Endothelial cell of umbilical vein (primary cell): ENCODE results near the gene ADCY5.

Experiments used
- CTCF ChIP-seq, 2 donors: IDR thresholded peaks; 1 replicate in 1 of 2; 2 replicates in 1 of 2; pipeline ENCODE4 v1.5.1; 2011; ENCODE audit warnings: low read length in 2 of 2, mild to moderate bottlenecking in 2 of 2, moderate library complexity in 2 of 2, control low read depth in 1 of 2, inconsistent platforms in 1 of 2, low read depth in 1 of 2; ENCODE audit not compliant: insufficient read depth in 1 of 2; ENCODE audit errors: extremely low read depth in 1 of 2
- EZH2 ChIP-seq: IDR thresholded peaks from 2 replicates; pipeline ENCODE4 v1.6.1; 2012; ENCODE audit warnings: borderline replicate concordance, low read depth, mild to moderate bottlenecking, moderate library complexity, low read length, inconsistent platforms; ENCODE audit not compliant: severe bottlenecking
- FOS ChIP-seq: IDR thresholded peaks from 2 replicates; pipeline ENCODE4 v1.6.1; 2011; ENCODE audit warnings: mild to moderate bottlenecking, low read length, moderate library complexity, borderline replicate concordance; ENCODE audit not compliant: insufficient read depth
- GATA2 ChIP-seq: IDR thresholded peaks from 2 replicates; pipeline ENCODE4 v1.7.0; 2011; ENCODE audit warnings: low read depth, mild to moderate bottlenecking, moderate library complexity, mixed read lengths, low read length; ENCODE audit not compliant: insufficient read length, insufficient read depth
- JUN ChIP-seq: IDR thresholded peaks from 2 replicates; pipeline ENCODE4 v1.6.1; 2011; ENCODE audit warnings: borderline replicate concordance, low read depth; ENCODE audit not compliant: insufficient read length, insufficient read depth
- MAX ChIP-seq: IDR thresholded peaks from 2 replicates; pipeline ENCODE4 v1.6.1; 2011; ENCODE audit not compliant: insufficient read depth, insufficient read length
- MYC ChIP-seq: IDR thresholded peaks from one replicate; pipeline ENCODE4 v1.6.1; 2011; ENCODE audit warnings: mild to moderate bottlenecking, low read depth, low read length
- POLR2A ChIP-seq: IDR thresholded peaks from 2 replicates; pipeline ENCODE4 v1.6.1; 2012; ENCODE audit warnings: low read depth, mild to moderate bottlenecking, control low read depth, low read length
- POLR2AphosphoS5 ChIP-seq: IDR thresholded peaks from 2 replicates; pipeline ENCODE4 v1.6.1; 2012; ENCODE audit warnings: low read depth, mild to moderate bottlenecking, control low read depth, low read length, moderate library complexity; ENCODE audit not compliant: insufficient read depth

GRCh38 chr3:123392368-123392767 lies 56.5 kb downstream of the ADCY5 start:
- TF ChIP-seq CTCF (IDR thresholded peaks at IDR 0.05; ENCODE audit: extremely low read depth in 1 of 2, insufficient read depth in 1 of 2, low read depth in 1 of 2, low read length in 2 of 2) = no peak
- TF ChIP-seq MAX = no peak
- no peak for TF ChIP-seq JUN
- no peak for TF ChIP-seq GATA2
- no peak for TF ChIP-seq POLR2AphosphoS5
- TF ChIP-seq POLR2A = no peak
- TF ChIP-seq EZH2 = no peak
- TF ChIP-seq FOS = no peak
- no peak for TF ChIP-seq MYC
